Measurements from ENCODE around the gene CTDNEP1. TPM values are rescaled to one million over a fixed set of nuclear protein-coding genes. Genes with fewer than 3 reads are reported as not detected.

The CTDNEP1 gene
- total and polyA plus RNA-seq, 4 donors, result 11.0 to 28.6 (median 18.6) TPM

GRCh38 chr17:7239091-7240027 is 12.2 kb downstream of the CTDNEP1 start, which contains the start of gene PHF23:
Gene PHF23, minus strand, starts transcription at chr17:7239457. Its CDS starts 178 bp downstream, at chr17:7239279.
- H3K36me3 ChIP-seq (ENCODE audit: control insufficient read depth in 4 of 4, insufficient read depth in 3 of 4, low read depth in 1 of 4, low read length in 3 of 4), result peaks cover 7 to 27% (median 17%) of the 10 kb centered on the region in 4 donors
- peak within 1 kb of the TSS; percentile 88 to 89 for H3K9ac ChIP-seq (ENCODE audit: low read depth in 1 of 2, low read length in 2 of 2)
- H3K4me3 ChIP-seq (ENCODE audit: low read depth in 1 of 3, low read length in 3 of 3), result peak within 1 kb of the TSS; percentile 88 to 94 (median 90)
- H3K27me3 ChIP-seq (ENCODE audit: control insufficient read depth in 4 of 4, insufficient read depth in 4 of 4, low read length in 3 of 4), result no peaks in the 10 kb centered on the region
- WGBS, result under 1% methylated on average over 72 of the region's 72 CpGs
- H3K4me1 ChIP-seq (ENCODE audit: control insufficient read depth in 4 of 4, insufficient read depth in 4 of 4, low read length in 3 of 4), result peaks cover 2 to 59% (median 44%) of the 10 kb centered on the region in 4 donors
- DNase-seq (ENCODE audit: low spot score), result peak; percentile 96
- TF ChIP-seq YY1 (IDR thresholded peaks at IDR 0.05) (peak; percentile 98), GABPA (IDR thresholded peaks at IDR 0.05 in 1 of 2, conservative IDR thresholded peaks at IDR 0.05 in 1 of 2) (peak; percentile 81 to 97), REST (IDR thresholded peaks at IDR 0.05) (peak; percentile 55), RAD21 (IDR thresholded peaks at IDR 0.05) (peak; percentile 37 to 51), RXRA (IDR thresholded peaks at IDR 0.05) (peak; percentile 55 to 56), FOXA2 (IDR thresholded peaks at IDR 0.05) (no peak), FOXA1 (IDR thresholded peaks at IDR 0.05) (peak; percentile 8), HNF4A (conservative IDR thresholded peaks at IDR 0.05) (peak; percentile 19 to 51), JUND (IDR thresholded peaks at IDR 0.05) (peak in 1 of 2 donors; percentile 54), HNF4G (IDR thresholded peaks at IDR 0.05) (no peak), EGR1 (IDR thresholded peaks at IDR 0.05; ENCODE audit: low read depth in 2 of 2) (peak; percentile 65 to 77), SP1 (IDR thresholded peaks at IDR 0.05) (peak; percentile 91), ZBTB33 (IDR thresholded peaks at IDR 0.05) (peak; percentile 95), ATF3 (IDR thresholded peaks at IDR 0.05) (no peak), MAX (IDR thresholded peaks at IDR 0.05) (peak; percentile 45), TAF1 (conservative IDR thresholded peaks at IDR 0.05) (peak; percentile 61), CTCF (IDR thresholded peaks at IDR 0.05; ENCODE audit: low read depth, low read length, missing input control) (peak; percentile 15), NR2F2 (IDR thresholded peaks at IDR 0.05) (peak; percentile 60)
- H3K9me3 ChIP-seq (ENCODE audit: control insufficient read depth in 4 of 4, low read length in 3 of 4), result no peaks in the 10 kb centered on the region
- H3K27ac ChIP-seq (ENCODE audit: low read depth in 1 of 2, low read length in 2 of 2), result peak within 1 kb of the TSS; percentile 98 to 99
